Neuronal stem cell (in vitro differentiated cells): ENCODE data around the gene B9D1.
A peak's percentile ranks its signal among the peaks of the same experiment; 100 is the strongest.

Experiments used
- DNase-seq: peaks from one replicate; pipeline ENCODE4 v3.0.0-alpha.2; 2013; ENCODE audit warnings: low spot score
- H2AFZ ChIP-seq: one replicate; pipeline ENCODE4 v1.6.1; 2013; ENCODE audit warnings: mild to moderate bottlenecking, low read length, inconsistent platforms
- H2AK5ac ChIP-seq: 2 replicates; pipeline ENCODE4 v1.6.1; 2013; ENCODE audit warnings: low read depth, mild to moderate bottlenecking, inconsistent platforms, low read length, moderate library complexity, mixed read lengths
- H2BK120ac ChIP-seq: 2 replicates; pipeline ENCODE4 v1.6.1; 2013; ENCODE audit warnings: low read depth, mild to moderate bottlenecking, inconsistent platforms, low read length, moderate library complexity, mixed read lengths
- H2BK12ac ChIP-seq: one replicate; pipeline ENCODE4 v1.6.1; 2013; ENCODE audit warnings: low read length, inconsistent platforms
- H2BK15ac ChIP-seq: 2 replicates; pipeline ENCODE4 v1.6.1; 2013; ENCODE audit warnings: mild to moderate bottlenecking, low read length, inconsistent platforms, mixed read lengths
- H2BK5ac ChIP-seq: one replicate; pipeline ENCODE4 v1.6.1; 2013; ENCODE audit warnings: inconsistent platforms, mild to moderate bottlenecking, low read length, moderate library complexity
- H3K14ac ChIP-seq: one replicate; pipeline ENCODE4 v1.6.1; 2013; ENCODE audit warnings: low read length, inconsistent platforms
- H3K18ac ChIP-seq: 2 replicates; pipeline ENCODE4 v1.6.1; 2013; ENCODE audit warnings: low read length, inconsistent platforms
- H3K23ac ChIP-seq: 2 replicates; pipeline ENCODE4 v1.6.1; 2013; ENCODE audit warnings: low read depth, mild to moderate bottlenecking, mixed read lengths, low read length, inconsistent platforms; ENCODE audit not compliant: poor library complexity
- H3K27ac ChIP-seq: replicated peaks from 3 replicates; pipeline ENCODE4 v1.5.1; 2013; ENCODE audit warnings: low read length, inconsistent platforms
- H3K27me3 ChIP-seq, 3 experiments: 2 replicates each; pipeline ENCODE4 v1.6.1; 2013; ENCODE audit warnings: low read length in 3 of 3, mild to moderate bottlenecking in 2 of 3, inconsistent platforms in 1 of 3, low read depth in 1 of 3, mixed read lengths in 1 of 3, moderate library complexity in 1 of 3; ENCODE audit not compliant: control insufficient read depth in 3 of 3, insufficient read depth in 3 of 3
- H3K36me3 ChIP-seq, 2 donors: replicated peaks in 1 of 2; 2 replicates each; pipeline ENCODE4 v1.6.1; 2013; ENCODE audit warnings: low read length in 2 of 2; ENCODE audit not compliant: control insufficient read depth in 2 of 2, insufficient read depth in 2 of 2
- H3K4ac ChIP-seq: 2 replicates; pipeline ENCODE4 v1.6.1; 2013; ENCODE audit warnings: inconsistent platforms, mild to moderate bottlenecking, low read length, moderate library complexity
- H3K4me1 ChIP-seq, 2 donors: 1 replicate in 1 of 2; 2 replicates in 1 of 2; pipeline ENCODE4 v1.6.1; 2013; ENCODE audit warnings: low read length in 2 of 2, low read depth in 1 of 2; ENCODE audit not compliant: control insufficient read depth in 2 of 2, insufficient read depth in 1 of 2
- H3K4me2 ChIP-seq: one replicate; pipeline ENCODE4 v1.6.1; 2013; ENCODE audit warnings: mild to moderate bottlenecking, low read length, inconsistent platforms; ENCODE audit not compliant: insufficient read depth, poor library complexity, severe bottlenecking
- H3K4me3 ChIP-seq, 2 donors: 2 replicates each; pipeline ENCODE4 v1.5.1; 2013; ENCODE audit warnings: low read length in 2 of 2, mild to moderate bottlenecking in 2 of 2, inconsistent platforms in 1 of 2, moderate library complexity in 1 of 2
- H3K79me1 ChIP-seq: one replicate; pipeline ENCODE4 v1.6.1; 2013; ENCODE audit warnings: low read depth, mild to moderate bottlenecking, inconsistent platforms, low read length, moderate library complexity
- H3K9ac ChIP-seq: one replicate; pipeline ENCODE4 v1.6.1; 2013; ENCODE audit warnings: mild to moderate bottlenecking, low read depth, low read length, inconsistent platforms; ENCODE audit not compliant: poor library complexity
- H3K9me3 ChIP-seq, 2 donors: replicated peaks in 1 of 2; 2 replicates each; pipeline versions ENCODE3 to v1.6.1; 2013; ENCODE audit warnings: low read length in 2 of 2, mild to moderate bottlenecking in 2 of 2, inconsistent platforms in 1 of 2, low read depth in 1 of 2, mixed read lengths in 1 of 2, moderate library complexity in 1 of 2; ENCODE audit not compliant: control insufficient read depth in 2 of 2, insufficient read depth in 1 of 2
- H4K8ac ChIP-seq: one replicate; pipeline ENCODE4 v1.6.1; 2013; ENCODE audit warnings: low read depth, mild to moderate bottlenecking, inconsistent platforms, low read length, moderate library complexity
- H4K91ac ChIP-seq: one replicate; pipeline ENCODE4 v1.6.1; 2013; ENCODE audit warnings: low read length, low read depth, mild to moderate bottlenecking, inconsistent platforms; ENCODE audit not compliant: poor library complexity
- WGBS, 2 donors: extraction: QIAGEN DNeasy Blood & Tissue Kit; methylation state at CpG; one replicate each; pipeline ENCODE4 v1.1.7; 2013; ENCODE audit warnings: missing lambda C conversion rate in 2 of 2, mixed read lengths in 1 of 2; ENCODE audit not compliant: insufficient read length in 2 of 2, insufficient replicate concordance in 1 of 2; ENCODE audit errors: extremely low coverage in 2 of 2; 5-methylcytosine and 5-hydroxymethylcytosine counted together

Gene B9D1

DNA sequence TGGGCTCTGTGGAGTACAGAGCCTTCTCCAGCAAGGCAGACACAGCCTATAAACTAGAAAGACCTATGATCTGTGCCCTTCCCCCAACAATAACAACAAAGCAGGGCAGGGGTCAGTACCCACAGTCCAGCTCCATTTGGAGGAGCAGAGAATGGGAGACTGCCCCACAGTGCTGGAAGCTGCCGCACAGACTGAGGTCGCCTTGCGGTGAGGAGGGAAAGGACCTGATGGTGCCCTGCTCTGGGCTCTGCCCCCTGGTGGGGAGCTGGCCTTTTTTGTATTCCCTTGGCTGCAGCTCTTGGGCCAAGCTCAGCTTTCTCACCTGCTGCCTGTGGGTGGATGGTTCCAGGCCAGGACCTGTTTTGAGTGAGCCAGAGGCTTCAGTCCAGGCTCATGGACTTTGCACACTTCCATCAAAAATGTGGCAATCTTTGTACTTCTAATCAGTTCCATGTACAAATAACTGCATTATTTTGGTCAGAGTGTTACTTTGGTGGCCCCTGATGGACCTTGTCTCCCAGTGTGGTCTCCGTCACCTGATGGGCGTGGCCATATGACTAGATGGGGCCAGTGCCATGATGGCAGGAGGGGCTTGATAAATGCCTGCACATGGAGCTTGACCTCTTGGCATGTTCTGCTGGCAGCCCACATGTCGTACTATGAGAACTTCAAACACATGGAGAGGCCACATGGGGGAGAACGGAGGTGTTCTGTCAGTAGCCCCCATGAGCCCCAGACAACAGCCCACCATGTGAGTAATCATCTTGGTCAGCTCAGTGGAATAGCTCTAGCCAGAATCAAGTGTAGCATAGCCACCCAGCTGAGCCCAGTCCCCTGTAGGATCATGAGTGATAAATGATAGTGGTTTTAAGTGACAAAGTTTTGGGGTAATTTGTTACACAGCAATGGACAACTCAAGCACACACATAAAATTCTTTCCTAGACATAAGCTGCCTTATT is 24.2 kb downstream of the B9D1 start:
- Histone ChIP-seq H2AFZ (no peak overlapping the region), H3K27me3 (no peaks in the 10 kb centered on the region), H3K9me3 (no peaks in the 10 kb centered on the region), H2BK5ac (no peak overlapping the region), H3K4me2 (no peak overlapping the region), H2BK120ac (no peak overlapping the region), H2BK12ac (no peak overlapping the region), H3K4me1 (peaks cover 11 to 13% of the 10 kb centered on the region in 2 donors), H4K8ac (no peak overlapping the region), H3K36me3 (peaks cover 5 to 36% of the 10 kb centered on the region in 2 donors), H3K4ac (no peak overlapping the region), H3K4me3 (no peak overlapping the region), H3K18ac (no peak overlapping the region), H2BK15ac (no peak overlapping the region), H4K91ac (no peak overlapping the region), H3K23ac (no peak overlapping the region), H3K79me1 (no peaks in the 10 kb centered on the region), H3K9ac (no peak overlapping the region), H3K14ac (no peak overlapping the region), H2AK5ac (no peak overlapping the region), H3K27ac (no peak overlapping the region)
- no peak for DNase-seq
- no CpG with 5 or more reads among the region's 7 CpGs for WGBS, 2 donors

DNA sequence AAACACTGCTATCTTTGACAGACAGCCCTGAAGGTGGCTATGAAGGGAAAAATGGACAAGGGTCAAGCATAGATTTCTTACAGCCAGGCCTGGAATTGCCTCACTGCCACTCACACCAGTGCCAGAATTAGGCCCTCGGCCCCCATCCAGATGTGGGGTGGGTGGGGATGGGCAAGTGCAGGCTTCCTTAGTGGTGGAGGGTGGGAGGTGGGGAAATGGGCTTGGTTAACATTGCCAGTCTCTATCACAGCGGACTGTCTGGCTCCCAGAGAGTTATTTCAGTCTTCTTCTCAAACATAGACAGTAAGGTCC is 24.9 kb downstream of the B9D1 start:
- no peaks in the 10 kb centered on the region for H3K79me1 ChIP-seq
- H3K4me2 ChIP-seq: no peak overlapping the region
- H3K27me3 ChIP-seq: no peaks in the 10 kb centered on the region
- H3K18ac ChIP-seq: no peak overlapping the region
- no peak overlapping the region for H4K8ac ChIP-seq
- no CpG with 5 or more reads among the region's 2 CpGs for WGBS, 2 donors
- H2BK12ac ChIP-seq: no peak overlapping the region
- H3K36me3 ChIP-seq: peaks cover 6 to 42% of the 10 kb centered on the region in 2 donors
- H3K23ac ChIP-seq: no peak overlapping the region
- H3K4me1 ChIP-seq: peaks cover 11 to 13% of the 10 kb centered on the region in 2 donors
- no peak overlapping the region for H3K14ac ChIP-seq
- no peak overlapping the region for H2AFZ ChIP-seq
- H3K27ac ChIP-seq: no peak overlapping the region
- no peak overlapping the region for H2BK5ac ChIP-seq
- no peak for DNase-seq
- H2BK120ac ChIP-seq: no peak overlapping the region
- H3K9me3 ChIP-seq: no peaks in the 10 kb centered on the region
- no peak overlapping the region for H4K91ac ChIP-seq
- no peak overlapping the region for H2BK15ac ChIP-seq
- no peak overlapping the region for H3K4ac ChIP-seq
- H2AK5ac ChIP-seq: no peak overlapping the region
- H3K4me3 ChIP-seq: no peak overlapping the region
- H3K9ac ChIP-seq: no peak overlapping the region

DNA sequence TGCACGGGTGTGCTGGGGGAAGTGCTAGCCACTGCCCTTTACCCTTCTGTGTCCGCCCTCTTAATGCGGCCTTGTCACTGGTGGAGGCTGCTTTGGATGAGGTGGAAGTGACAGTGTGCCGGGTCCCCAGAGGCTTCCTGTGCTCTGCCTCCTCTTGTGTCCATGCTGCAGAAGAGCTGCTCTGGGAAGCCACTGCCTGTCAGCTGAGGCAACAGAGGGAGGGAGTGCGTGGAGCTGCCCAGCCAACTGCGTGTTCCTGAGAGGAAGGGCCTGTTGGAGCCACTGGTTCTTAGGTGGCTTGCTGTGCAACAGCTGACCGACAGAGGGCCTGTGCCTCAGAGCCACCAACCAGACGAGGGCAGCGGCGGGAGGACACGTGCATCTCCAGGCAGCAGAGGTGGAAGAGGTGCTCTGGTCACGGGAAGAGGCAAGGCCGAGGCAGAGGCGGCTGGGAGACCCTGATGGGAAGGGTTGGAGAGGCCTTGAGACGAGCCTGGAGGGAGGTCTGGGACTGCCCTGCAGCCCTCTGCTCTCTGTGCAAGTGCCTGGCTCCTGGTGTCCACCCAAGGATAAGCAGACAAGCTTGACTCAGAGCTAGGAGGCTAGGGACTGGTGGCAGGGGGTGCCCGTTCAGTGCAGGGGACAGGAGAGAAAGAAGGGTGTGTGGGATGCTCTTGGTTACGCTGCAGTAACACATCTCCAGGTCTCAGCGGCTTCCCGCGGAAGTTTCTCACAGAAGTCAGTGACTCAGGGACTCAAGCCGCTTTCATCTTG is 25.4 kb downstream of the B9D1 start:
- Histone ChIP-seq H4K91ac (no peak overlapping the region), H3K4me1 (peaks cover 7 to 8% of the 10 kb centered on the region in 2 donors), H3K14ac (no peak overlapping the region), H3K9ac (peak overlapping the region; percentile 56), H2BK12ac (no peak overlapping the region), H3K36me3 (peaks cover 6 to 47% of the 10 kb centered on the region in 2 donors), H2AFZ (no peak overlapping the region), H3K79me1 (no peaks in the 10 kb centered on the region), H2AK5ac (peak overlapping the region; percentile 60), H3K18ac (peak overlapping the region; percentile 58), H3K4me3 (no peak overlapping the region), H3K27ac (no peak overlapping the region), H2BK5ac (no peak overlapping the region), H3K23ac (peak overlapping the region; percentile 22), H3K4me2 (no peak overlapping the region), H4K8ac (no peak overlapping the region), H3K9me3 (no peaks in the 10 kb centered on the region), H3K27me3 (no peaks in the 10 kb centered on the region), H3K4ac (no peak overlapping the region), H2BK120ac (no peak overlapping the region), H2BK15ac (no peak overlapping the region)
- WGBS, 2 donors: no CpG with 5 or more reads among the region's 21 CpGs
- DNase-seq: no peak
